ENCODE results near the gene KLHL40.

DNA sequence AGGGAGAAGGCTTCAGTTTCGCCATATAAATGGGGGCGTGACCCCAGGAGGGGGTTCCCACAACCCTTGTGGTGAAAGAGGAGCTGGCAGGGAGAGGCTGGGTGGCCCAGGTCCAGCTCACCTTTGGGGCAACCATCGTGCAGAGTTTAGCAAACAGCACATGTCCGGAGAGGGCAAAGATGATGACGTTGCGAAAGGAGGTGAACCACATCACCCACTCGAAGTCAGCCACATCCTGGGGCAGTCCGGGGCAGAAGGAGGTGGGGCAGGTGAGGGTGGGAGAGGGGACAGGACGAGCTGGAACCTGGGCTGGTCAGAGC, 13.5 kb downstream of the KLHL40 start:
- TF ChIP-seq, protein P1, sequence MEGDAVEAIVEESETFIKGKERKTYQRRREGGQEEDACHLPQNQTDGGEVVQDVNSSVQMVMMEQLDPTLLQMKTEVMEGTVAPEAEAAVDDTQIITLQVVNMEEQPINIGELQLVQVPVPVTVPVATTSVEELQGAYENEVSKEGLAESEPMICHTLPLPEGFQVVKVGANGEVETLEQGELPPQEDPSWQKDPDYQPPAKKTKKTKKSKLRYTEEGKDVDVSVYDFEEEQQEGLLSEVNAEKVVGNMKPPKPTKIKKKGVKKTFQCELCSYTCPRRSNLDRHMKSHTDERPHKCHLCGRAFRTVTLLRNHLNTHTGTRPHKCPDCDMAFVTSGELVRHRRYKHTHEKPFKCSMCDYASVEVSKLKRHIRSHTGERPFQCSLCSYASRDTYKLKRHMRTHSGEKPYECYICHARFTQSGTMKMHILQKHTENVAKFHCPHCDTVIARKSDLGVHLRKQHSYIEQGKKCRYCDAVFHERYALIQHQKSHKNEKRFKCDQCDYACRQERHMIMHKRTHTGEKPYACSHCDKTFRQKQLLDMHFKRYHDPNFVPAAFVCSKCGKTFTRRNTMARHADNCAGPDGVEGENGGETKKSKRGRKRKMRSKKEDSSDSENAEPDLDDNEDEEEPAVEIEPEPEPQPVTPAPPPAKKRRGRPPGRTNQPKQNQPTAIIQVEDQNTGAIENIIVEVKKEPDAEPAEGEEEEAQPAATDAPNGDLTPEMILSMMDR (IDR thresholded peaks at IDR 0.05) = no peak
- no peak for TF ChIP-seq EZH2 (IDR thresholded peaks at IDR 0.05; ENCODE audit: borderline replicate concordance, insufficient read depth, low read depth, low read length, poor library complexity, severe bottlenecking)

All from B cell (primary cell).